AG10803 (cell line): ENCODE measurements around the gene S100A16.
A peak's percentile ranks its signal among the peaks of the same experiment; 100 is the strongest.
"Not testable (repeated sequence)": the region's sequence is repeated elsewhere in the genome, so short reads cannot be mapped to it uniquely, and the experiment has no call there.

Experiments used
- DNase-seq: peaks from one replicate; pipeline ENCODE4 v3.0.0; 2010; ENCODE audit warnings: low read depth
- H3K4me3 ChIP-seq: 2 replicates; pipeline ENCODE4 v1.5.1; 2011; ENCODE audit warnings: mild to moderate bottlenecking, low read length, control low read depth
- CTCF ChIP-seq: conservative IDR thresholded peaks from 2 replicates; pipeline ENCODE4 v1.5.1; 2011; ENCODE audit warnings: mild to moderate bottlenecking, low read length, control low read depth, inconsistent platforms

Gene S100A16

GRCh38 chr1:153577624-153578051 lies 35.3 kb downstream of the S100A16 start:
- no peak for DNase-seq
- TF ChIP-seq CTCF = no peak
- H3K4me3 ChIP-seq = no peak overlapping the region

- H3K4me3 ChIP-seq = no peak overlapping the region
- DNase-seq = no peak
- no peak for TF ChIP-seq CTCF
Observed at GRCh38 chr1:153577138-153577537, 35.8 kb downstream of the S100A16 start.

GRCh38 chr1:153575497-153575896 lies 37.4 kb downstream of the S100A16 start:
- DNase-seq = not testable (repeated sequence)

GRCh38 chr1:153575081-153575491 lies 37.9 kb downstream of the S100A16 start:
- not testable (repeated sequence) for DNase-seq, H3K4me3 ChIP-seq

More at GRCh38 chr1:153575497-153575896, 37.4 kb downstream of the S100A16 start:
- not testable (repeated sequence) for H3K4me3 ChIP-seq

- no peak for TF ChIP-seq CTCF
- no peak for DNase-seq
- H3K4me3 ChIP-seq = no peak overlapping the region
Observed at GRCh38 chr1:153573351-153573750, 39.6 kb downstream of the S100A16 start.

GRCh38 chr1:153572569-153573015 lies 40.3 kb downstream of the S100A16 start:
- TF ChIP-seq CTCF = peak; percentile 91
- peak; percentile 85 for DNase-seq
- H3K4me3 ChIP-seq = no peak overlapping the region

- no peak for TF ChIP-seq CTCF
- no peak for DNase-seq
- H3K4me3 ChIP-seq = no peak overlapping the region
Observed at GRCh38 chr1:153571706-153572105, 41.2 kb downstream of the S100A16 start.

- no peak for TF ChIP-seq CTCF
- DNase-seq = no peak
- no peak overlapping the region for H3K4me3 ChIP-seq
Observed at GRCh38 chr1:153570874-153571273, 42.1 kb downstream of the S100A16 start.
